ENCODE results near the gene CRACR2A.

DNA sequence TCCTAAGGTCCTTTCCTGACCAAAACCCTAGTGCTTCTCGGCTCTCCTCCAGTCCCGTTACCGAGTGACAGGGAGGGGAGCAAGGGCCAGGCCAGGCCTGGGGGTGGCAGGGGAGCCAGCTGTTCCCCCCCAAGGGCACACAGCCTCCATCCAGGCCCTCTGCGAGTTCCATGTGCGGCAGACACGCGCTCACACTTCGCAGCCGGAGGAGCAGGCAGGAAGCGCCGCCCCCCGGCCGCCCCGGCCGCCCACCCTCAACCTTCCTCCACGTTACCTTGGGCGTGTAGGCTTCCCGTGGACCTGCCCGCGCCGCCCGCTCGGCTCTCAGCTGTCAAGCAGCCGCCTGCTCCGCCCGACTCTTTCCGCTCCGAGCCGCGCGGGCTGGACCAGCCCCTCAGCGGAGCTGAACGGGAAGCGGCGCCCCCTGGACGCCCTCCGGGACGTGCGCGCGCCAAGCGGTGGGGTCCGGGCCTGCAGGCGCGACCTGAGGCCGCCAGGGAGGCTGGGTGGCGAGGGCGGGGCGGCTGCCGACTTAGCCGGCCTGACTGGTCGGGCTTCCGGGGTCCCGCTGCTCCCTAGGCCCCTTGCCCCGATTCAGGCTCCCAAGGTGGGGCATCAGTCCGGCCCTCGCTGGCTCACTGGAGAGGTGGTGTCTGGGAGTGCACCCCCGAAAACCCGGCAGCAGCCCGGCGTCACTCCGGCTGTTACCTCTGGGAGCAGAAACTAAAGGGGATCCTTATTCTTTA lies at the start of gene CRACR2A:
- TF ChIP-seq, protein P1, sequence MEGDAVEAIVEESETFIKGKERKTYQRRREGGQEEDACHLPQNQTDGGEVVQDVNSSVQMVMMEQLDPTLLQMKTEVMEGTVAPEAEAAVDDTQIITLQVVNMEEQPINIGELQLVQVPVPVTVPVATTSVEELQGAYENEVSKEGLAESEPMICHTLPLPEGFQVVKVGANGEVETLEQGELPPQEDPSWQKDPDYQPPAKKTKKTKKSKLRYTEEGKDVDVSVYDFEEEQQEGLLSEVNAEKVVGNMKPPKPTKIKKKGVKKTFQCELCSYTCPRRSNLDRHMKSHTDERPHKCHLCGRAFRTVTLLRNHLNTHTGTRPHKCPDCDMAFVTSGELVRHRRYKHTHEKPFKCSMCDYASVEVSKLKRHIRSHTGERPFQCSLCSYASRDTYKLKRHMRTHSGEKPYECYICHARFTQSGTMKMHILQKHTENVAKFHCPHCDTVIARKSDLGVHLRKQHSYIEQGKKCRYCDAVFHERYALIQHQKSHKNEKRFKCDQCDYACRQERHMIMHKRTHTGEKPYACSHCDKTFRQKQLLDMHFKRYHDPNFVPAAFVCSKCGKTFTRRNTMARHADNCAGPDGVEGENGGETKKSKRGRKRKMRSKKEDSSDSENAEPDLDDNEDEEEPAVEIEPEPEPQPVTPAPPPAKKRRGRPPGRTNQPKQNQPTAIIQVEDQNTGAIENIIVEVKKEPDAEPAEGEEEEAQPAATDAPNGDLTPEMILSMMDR (IDR thresholded peaks at IDR 0.05; ENCODE audit: insufficient read depth, low read length) = peak; percentile 10
- TF ChIP-seq GABPA (IDR thresholded peaks at IDR 0.05; ENCODE audit: low read depth) (no peak), POLR2AphosphoS5 (IDR thresholded peaks at IDR 0.05; ENCODE audit: low read depth) (no peak)
- TF ChIP-seq, protein P2, sequence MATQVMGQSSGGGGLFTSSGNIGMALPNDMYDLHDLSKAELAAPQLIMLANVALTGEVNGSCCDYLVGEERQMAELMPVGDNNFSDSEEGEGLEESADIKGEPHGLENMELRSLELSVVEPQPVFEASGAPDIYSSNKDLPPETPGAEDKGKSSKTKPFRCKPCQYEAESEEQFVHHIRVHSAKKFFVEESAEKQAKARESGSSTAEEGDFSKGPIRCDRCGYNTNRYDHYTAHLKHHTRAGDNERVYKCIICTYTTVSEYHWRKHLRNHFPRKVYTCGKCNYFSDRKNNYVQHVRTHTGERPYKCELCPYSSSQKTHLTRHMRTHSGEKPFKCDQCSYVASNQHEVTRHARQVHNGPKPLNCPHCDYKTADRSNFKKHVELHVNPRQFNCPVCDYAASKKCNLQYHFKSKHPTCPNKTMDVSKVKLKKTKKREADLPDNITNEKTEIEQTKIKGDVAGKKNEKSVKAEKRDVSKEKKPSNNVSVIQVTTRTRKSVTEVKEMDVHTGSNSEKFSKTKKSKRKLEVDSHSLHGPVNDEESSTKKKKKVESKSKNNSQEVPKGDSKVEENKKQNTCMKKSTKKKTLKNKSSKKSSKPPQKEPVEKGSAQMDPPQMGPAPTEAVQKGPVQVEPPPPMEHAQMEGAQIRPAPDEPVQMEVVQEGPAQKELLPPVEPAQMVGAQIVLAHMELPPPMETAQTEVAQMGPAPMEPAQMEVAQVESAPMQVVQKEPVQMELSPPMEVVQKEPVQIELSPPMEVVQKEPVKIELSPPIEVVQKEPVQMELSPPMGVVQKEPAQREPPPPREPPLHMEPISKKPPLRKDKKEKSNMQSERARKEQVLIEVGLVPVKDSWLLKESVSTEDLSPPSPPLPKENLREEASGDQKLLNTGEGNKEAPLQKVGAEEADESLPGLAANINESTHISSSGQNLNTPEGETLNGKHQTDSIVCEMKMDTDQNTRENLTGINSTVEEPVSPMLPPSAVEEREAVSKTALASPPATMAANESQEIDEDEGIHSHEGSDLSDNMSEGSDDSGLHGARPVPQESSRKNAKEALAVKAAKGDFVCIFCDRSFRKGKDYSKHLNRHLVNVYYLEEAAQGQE (IDR thresholded peaks at IDR 0.05; ENCODE audit: insufficient replicate concordance, low read depth) = peak; percentile 15
